GM19239 (cell line): Measurements from ENCODE around the gene RAB34.
A peak's percentile ranks its signal among the peaks of the same experiment; 100 is the strongest.
"Not testable (repeated sequence)": the region's sequence is repeated elsewhere in the genome, so short reads cannot be mapped to it uniquely, and the experiment has no call there.

Experiments
- DNase-seq: peaks from one replicate; pipeline ENCODE4 v3.0.0; 2011; ENCODE audit warnings: low spot score; ENCODE audit not compliant: insufficient read length
- FAIRE-seq: peaks from 2 replicates; lab custom pipeline; 2011; peaks lifted over from hg19 to GRCh38; lab: Jason Lieb, UNC

Gene RAB34

GRCh38 chr17:28747051-28747691, 29.5 kb upstream of the RAB34 start:
- DNase-seq (no peak), FAIRE-seq (no peak)

GRCh38 chr17:28746611-28747050, 29.0 kb upstream of the RAB34 start:
- no peak for DNase-seq
- no peak for FAIRE-seq

- DNase-seq (no peak), FAIRE-seq (no peak)
These were observed 28.2 kb upstream of the RAB34 start for GRCh38 chr17:28745786-28746411.

GRCh38 chr17:28744972-28745785, 27.5 kb upstream of the RAB34 start:
- no peak for DNase-seq
- peak; percentile 55 for FAIRE-seq

GRCh38 chr17:28744104-28744971, 26.7 kb upstream of the RAB34 start:
- DNase-seq: peak; percentile 36
- FAIRE-seq: no peak

GRCh38 chr17:28743243-28744103, 25.8 kb upstream of the RAB34 start, which contains the start of gene TRAF4:
Gene TRAF4, plus strand, starts transcription at chr17:28744011. Its CDS starts 102 bp downstream, at chr17:28744113.
- DNase-seq (peak; percentile 60), FAIRE-seq (no peak)

- FAIRE-seq: peak; percentile 76
These were observed 24.0 kb upstream of the RAB34 start for GRCh38 chr17:28741358-28742349.

GRCh38 chr17:28740406-28741357, 23.0 kb upstream of the RAB34 start:
- DNase-seq (no peak), FAIRE-seq (no peak)

More at GRCh38 chr17:28741358-28742349, 24.0 kb upstream of the RAB34 start:
- peak; percentile 44 for DNase-seq

GRCh38 chr17:28738680-28739384, 21.2 kb upstream of the RAB34 start:
- FAIRE-seq: peak; percentile 63
- no peak for DNase-seq

GRCh38 chr17:28737770-28738679, 20.4 kb upstream of the RAB34 start:
- peak; percentile 75 for DNase-seq
- peak; percentile 95 for FAIRE-seq

- no peak for FAIRE-seq
These were observed 19.6 kb upstream of the RAB34 start for GRCh38 chr17:28737316-28737715.

GRCh38 chr17:28735913-28736769, 18.5 kb upstream of the RAB34 start:
- not testable (repeated sequence) for FAIRE-seq, DNase-seq

More at GRCh38 chr17:28737316-28737715, 19.6 kb upstream of the RAB34 start:
- no peak for DNase-seq

- DNase-seq (no peak), FAIRE-seq (no peak)
These were observed 17.6 kb upstream of the RAB34 start for GRCh38 chr17:28735242-28735722.

GRCh38 chr17:28734712-28735241, 17.1 kb upstream of the RAB34 start:
- FAIRE-seq (no peak), DNase-seq (no peak)
